Astrocyte (in vitro differentiated cells and primary cell): Measurements from ENCODE around the gene RASL10A. TPM values are rescaled to one million over a fixed set of nuclear protein-coding genes. Genes with fewer than 3 reads are reported as not detected.

ENCODE experiments used
- DNase-seq: peaks from one replicate; pipeline ENCODE4 v3.0.0-alpha.2; 2010; ENCODE audit warnings: low read depth
- FAIRE-seq: peaks from 2 replicates; lab custom pipeline; 2011; peaks lifted over from hg19 to GRCh38; lab: Jason Lieb, UNC
- H2AFZ ChIP-seq: 2 replicates; pipeline ENCODE4 v1.6.0; 2012; ENCODE audit warnings: low read depth, low read length, inconsistent platforms
- H3K27ac ChIP-seq: 2 replicates; pipeline ENCODE4 v1.5.1; 2011; ENCODE audit warnings: low read depth, low read length, inconsistent platforms
- H3K27me3 ChIP-seq: 2 replicates; pipeline ENCODE4 v1.6.0; 2011; ENCODE audit warnings: low read length, inconsistent platforms; ENCODE audit not compliant: insufficient read depth
- H3K36me3 ChIP-seq: 2 replicates; pipeline ENCODE4 v1.5.1; 2011; ENCODE audit warnings: low read length, inconsistent platforms; ENCODE audit not compliant: insufficient read depth
- H3K4me1 ChIP-seq: 2 replicates; pipeline ENCODE4 v1.5.1; 2011; ENCODE audit warnings: low read length, inconsistent platforms; ENCODE audit not compliant: insufficient read depth
- H3K4me2 ChIP-seq: 2 replicates; pipeline ENCODE4 v1.6.0; 2012; ENCODE audit warnings: low read length, inconsistent platforms
- H3K4me3 ChIP-seq: 2 replicates; pipeline ENCODE4 v1.5.1; 2011; ENCODE audit warnings: low read depth, mild to moderate bottlenecking, low read length, inconsistent platforms; ENCODE audit not compliant: insufficient read depth
- H3K79me2 ChIP-seq: 2 replicates; pipeline ENCODE4 v1.6.0; 2012; ENCODE audit warnings: mild to moderate bottlenecking, low read length, inconsistent platforms; ENCODE audit not compliant: insufficient read depth
- H3K9ac ChIP-seq: 2 replicates; pipeline ENCODE4 v1.6.0; 2012; ENCODE audit warnings: mild to moderate bottlenecking, low read length, inconsistent platforms
- H3K9me3 ChIP-seq: 2 replicates; pipeline ENCODE4 v1.5.1; 2012; ENCODE audit warnings: low read depth, mild to moderate bottlenecking, low read length, inconsistent platforms; ENCODE audit not compliant: insufficient read depth
- H4K20me1 ChIP-seq: 2 replicates; pipeline ENCODE4 v1.6.0; 2012; ENCODE audit warnings: low read length, inconsistent platforms; ENCODE audit not compliant: insufficient read depth
- H3K27ac Mint-ChIP-seq: one replicate; pipeline ENCODE4 v1.8.0; 2021; ENCODE audit warnings: mild to moderate bottlenecking, mixed read lengths; ENCODE audit not compliant: unreplicated experiment
- H3K27me3 Mint-ChIP-seq: one replicate; pipeline ENCODE4 v1.8.0; 2021; ENCODE audit warnings: low read depth, mixed read lengths; ENCODE audit not compliant: unreplicated experiment
- H3K36me3 Mint-ChIP-seq: one replicate; pipeline ENCODE4 v1.8.0; 2021; ENCODE audit warnings: low read depth, mixed read lengths; ENCODE audit not compliant: unreplicated experiment
- H3K4me1 Mint-ChIP-seq: one replicate; pipeline ENCODE4 v1.8.0; 2021; ENCODE audit warnings: low read depth, mixed read lengths; ENCODE audit not compliant: unreplicated experiment
- H3K4me3 Mint-ChIP-seq: one replicate; pipeline ENCODE4 v1.8.0; 2021; ENCODE audit warnings: mild to moderate bottlenecking, moderate library complexity, mixed read lengths; ENCODE audit not compliant: unreplicated experiment
- H3K9me3 Mint-ChIP-seq: one replicate; pipeline ENCODE4 v1.8.0; 2021; ENCODE audit warnings: mild to moderate bottlenecking, mixed read lengths; ENCODE audit not compliant: unreplicated experiment
- EZH2 ChIP-seq: IDR thresholded peaks from 2 replicates; pipeline ENCODE4 v1.6.1; 2012; ENCODE audit warnings: mild to moderate bottlenecking, low read length, inconsistent platforms; ENCODE audit not compliant: insufficient read depth
- total RNA-seq: library from RNA; stranded (reverse); gene quantifications from 2 replicates; pipeline ENCODE4 v1.2.1, GENCODE V29; 2021
- TF ChIP-seq, protein P1 (sequence below): IDR thresholded peaks from 2 replicates; pipeline ENCODE4 v1.5.1; 2011; ENCODE audit warnings: low read depth, mild to moderate bottlenecking, inconsistent platforms, low read length, moderate library complexity; ENCODE audit not compliant: insufficient read depth

RASL10A gene
- total RNA-seq, 1 donor from 2014 or later: 1.5 TPM

GRCh38 chr22:29267858-29268510 is 47.5 kb downstream of the RASL10A start, which contains the start of the genes EWSR1 and RHBDD3:
TSS of gene EWSR1 (plus strand) at chr22:29268268. CDS start at chr22:29268337, 69 bp downstream.
TSS of gene RHBDD3 (minus strand) at chr22:29267981. CDS start at chr22:29265626, 2,355 bp downstream.
- H3K79me2 ChIP-seq: peaks cover 74% of the 10 kb centered on the region
- Mint-ChIP-seq H3K4me3 (peak within 1 kb of the TSS; percentile 95), H3K27ac (peak within 1 kb of the TSS; percentile 99), H3K9me3 (no peaks in the 10 kb centered on the region), H3K4me1 (peaks cover 35% of the 10 kb centered on the region), H3K27me3 (no peaks in the 10 kb centered on the region), H3K36me3 (peaks cover 8% of the 10 kb centered on the region)
- no peaks in the 10 kb centered on the region for H3K27me3 ChIP-seq
- TF ChIP-seq, protein P1, sequence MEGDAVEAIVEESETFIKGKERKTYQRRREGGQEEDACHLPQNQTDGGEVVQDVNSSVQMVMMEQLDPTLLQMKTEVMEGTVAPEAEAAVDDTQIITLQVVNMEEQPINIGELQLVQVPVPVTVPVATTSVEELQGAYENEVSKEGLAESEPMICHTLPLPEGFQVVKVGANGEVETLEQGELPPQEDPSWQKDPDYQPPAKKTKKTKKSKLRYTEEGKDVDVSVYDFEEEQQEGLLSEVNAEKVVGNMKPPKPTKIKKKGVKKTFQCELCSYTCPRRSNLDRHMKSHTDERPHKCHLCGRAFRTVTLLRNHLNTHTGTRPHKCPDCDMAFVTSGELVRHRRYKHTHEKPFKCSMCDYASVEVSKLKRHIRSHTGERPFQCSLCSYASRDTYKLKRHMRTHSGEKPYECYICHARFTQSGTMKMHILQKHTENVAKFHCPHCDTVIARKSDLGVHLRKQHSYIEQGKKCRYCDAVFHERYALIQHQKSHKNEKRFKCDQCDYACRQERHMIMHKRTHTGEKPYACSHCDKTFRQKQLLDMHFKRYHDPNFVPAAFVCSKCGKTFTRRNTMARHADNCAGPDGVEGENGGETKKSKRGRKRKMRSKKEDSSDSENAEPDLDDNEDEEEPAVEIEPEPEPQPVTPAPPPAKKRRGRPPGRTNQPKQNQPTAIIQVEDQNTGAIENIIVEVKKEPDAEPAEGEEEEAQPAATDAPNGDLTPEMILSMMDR: no peak
- no peak for TF ChIP-seq EZH2
- FAIRE-seq (no peak), DNase-seq (peak; percentile 96)
- peak within 1 kb of the TSS; percentile 98 for H3K4me3 ChIP-seq
- H3K9ac ChIP-seq: peak within 1 kb of the TSS; percentile 100
- no peaks in the 10 kb centered on the region for H3K9me3 ChIP-seq
- peaks cover 38% of the 10 kb centered on the region for H3K4me1 ChIP-seq
- peak within 1 kb of the TSS; percentile 89 for H3K4me2 ChIP-seq
- H3K36me3 ChIP-seq: peaks cover 22% of the 10 kb centered on the region
- H2AFZ ChIP-seq: peak within 1 kb of the TSS; percentile 99
- H4K20me1 ChIP-seq: peaks cover 45% of the 10 kb centered on the region
- peak within 1 kb of the TSS; percentile 100 for H3K27ac ChIP-seq

DNA sequence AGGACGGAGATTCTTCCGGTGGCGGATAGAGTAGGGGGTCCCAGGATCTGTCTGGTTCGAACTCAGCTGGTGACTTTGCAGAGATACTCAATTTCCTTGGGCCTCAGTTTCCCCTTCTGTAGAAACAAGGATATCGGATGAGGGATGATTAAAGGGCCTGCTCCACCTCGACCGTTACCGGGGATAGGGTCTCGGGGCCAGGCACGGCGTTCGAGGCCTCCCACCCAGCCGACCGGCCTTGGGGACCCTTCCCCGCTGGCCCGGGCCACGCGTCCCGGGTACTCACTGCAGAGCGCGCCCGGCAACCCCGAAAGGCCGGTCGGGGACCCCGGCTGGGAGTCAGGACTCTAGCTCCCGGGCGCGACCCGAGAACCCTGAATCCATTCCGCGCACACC is 48.0 kb downstream of the RASL10A start:
- H3K27ac ChIP-seq: peak overlapping the region; percentile 100
- no peaks in the 10 kb centered on the region for H3K27me3 ChIP-seq
- Mint-ChIP-seq H3K9me3 (no peaks in the 10 kb centered on the region), H3K27ac (peak overlapping the region; percentile 99), H3K27me3 (no peaks in the 10 kb centered on the region), H3K36me3 (peaks cover 8% of the 10 kb centered on the region), H3K4me1 (peaks cover 30% of the 10 kb centered on the region), H3K4me3 (peak overlapping the region; percentile 95)
- H3K36me3 ChIP-seq: peaks cover 17% of the 10 kb centered on the region
- H3K4me1 ChIP-seq: peaks cover 38% of the 10 kb centered on the region
- peak overlapping the region; percentile 99 for H2AFZ ChIP-seq
- no peak for TF ChIP-seq EZH2
- TF ChIP-seq, protein P1: no peak
- peak overlapping the region; percentile 98 for H3K4me3 ChIP-seq
- FAIRE-seq (no peak), DNase-seq (no peak)
- peak overlapping the region; percentile 89 for H3K4me2 ChIP-seq
- no peaks in the 10 kb centered on the region for H3K9me3 ChIP-seq
- peaks cover 40% of the 10 kb centered on the region for H4K20me1 ChIP-seq
- H3K9ac ChIP-seq: peak overlapping the region; percentile 100
- H3K79me2 ChIP-seq: peaks cover 68% of the 10 kb centered on the region
